Measurements from ENCODE around the gene CROCC2. TPM values are rescaled to one million over a fixed set of nuclear protein-coding genes. Genes with fewer than 3 reads are reported as not detected.

Gene CROCC2
- total and polyA plus RNA-seq, 11 donors = not detected

- Histone ChIP-seq H3K4me1 (peaks cover 0 to 44% (median 23%) of the 10 kb centered on the region in 12 donors), H3K27ac (peak overlapping the region in 1 of 12 donors; percentile 32), H3K36me3 (no peaks in the 10 kb centered on the region), H3K9me3 (no peaks in the 10 kb centered on the region), H3K27me3 (no peaks in the 10 kb centered on the region), H3K4me3 (no peak overlapping the region)
- TF ChIP-seq POLR2A (IDR thresholded peaks at IDR 0.05) (no peak), CTCF (IDR thresholded peaks at IDR 0.05) (no peak)
- WGBS, 4 donors = 89 to 97% (median 95%) methylated on average over 5 to 15 of the region's 15 CpGs
- intact Hi-C loops (cut with DNase I) = no loop called here
- DNase-seq (peak in 3 of 5 donors; percentile 15 to 24 (median 16)), ATAC-seq (no peak)
Measured at GRCh38 chr2:240964704-240965295, 58.7 kb downstream of the CROCC2 start.

DNA sequence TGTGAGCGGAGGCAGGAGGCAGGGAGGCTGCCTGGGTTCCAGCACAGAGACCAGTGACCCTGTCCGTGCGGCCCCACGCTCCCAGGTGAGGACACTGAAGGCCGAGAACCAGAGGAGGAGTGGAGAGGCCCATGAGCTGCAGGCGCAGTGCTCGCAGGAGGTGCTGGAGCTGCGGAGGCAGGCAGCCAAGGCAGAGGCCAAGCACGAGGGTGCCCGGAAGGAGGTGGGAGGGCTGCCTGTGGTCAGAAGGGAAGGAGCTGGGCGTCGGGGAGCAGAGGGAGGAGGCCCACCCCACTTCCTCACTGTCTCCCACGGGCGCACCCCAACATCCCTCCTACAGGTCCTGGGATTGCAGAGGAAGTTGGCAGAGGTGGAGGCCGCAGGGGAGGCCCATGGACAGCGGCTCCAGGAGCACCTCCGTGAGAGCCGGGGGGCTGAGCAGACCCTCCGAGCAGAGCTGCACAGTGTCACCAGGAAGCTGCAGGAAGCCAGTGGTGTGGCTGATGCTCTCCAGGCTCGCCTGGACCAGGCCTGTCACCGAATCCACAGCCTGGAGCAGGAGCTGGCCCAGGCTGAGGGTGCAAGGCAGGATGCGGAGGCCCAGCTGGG, 59.3 kb downstream of the CROCC2 start:
- WGBS, 4 donors = 61 to 67% (median 63%) methylated on average over 15 to 22 of the region's 22 CpGs
- H3K9me3 ChIP-seq = no peaks in the 10 kb centered on the region
- intact Hi-C loops (cut with DNase I) = no loop called here
- peak in 2 of 4 donors; percentile 9 to 55 for ATAC-seq
- no peaks in the 10 kb centered on the region for H3K27me3 ChIP-seq
- H3K4me3 ChIP-seq = no peak overlapping the region
- peak overlapping the region in 4 of 12 donors; percentile 14 to 52 (median 26) for H3K27ac ChIP-seq
- no peaks in the 10 kb centered on the region for H3K36me3 ChIP-seq
- DNase-seq = peak; percentile 43 to 72 (median 55)
- no peak for TF ChIP-seq CTCF (IDR thresholded peaks at IDR 0.05)
- TF ChIP-seq POLR2A (IDR thresholded peaks at IDR 0.05) = no peak
- peaks cover 0 to 38% (median 18%) of the 10 kb centered on the region in 12 donors for H3K4me1 ChIP-seq

GRCh38 chr2:240965905-240966456, 59.8 kb downstream of the CROCC2 start:
- WGBS, 4 donors = 75 to 79% (median 75%) methylated on average over 13 to 28 of the region's 28 CpGs
- no peaks in the 10 kb centered on the region for H3K36me3 ChIP-seq
- no peak for ATAC-seq
- H3K27me3 ChIP-seq = no peaks in the 10 kb centered on the region
- H3K27ac ChIP-seq = peak overlapping the region in 4 of 12 donors; percentile 14 to 52 (median 23)
- peaks cover 0 to 32% (median 15%) of the 10 kb centered on the region in 12 donors for H3K4me1 ChIP-seq
- DNase-seq = peak in 4 of 5 donors; percentile 16 to 61 (median 22)
- TF ChIP-seq POLR2A (IDR thresholded peaks at IDR 0.05) (no peak), CTCF (IDR thresholded peaks at IDR 0.05) (no peak)
- intact Hi-C loops (cut with DNase I) = no loop called here
- no peak overlapping the region for H3K4me3 ChIP-seq
- no peaks in the 10 kb centered on the region for H3K9me3 ChIP-seq

- ATAC-seq = no peak
Measured at GRCh38 chr2:240966457-240966905, 60.3 kb downstream of the CROCC2 start.

More at GRCh38 chr2:240966457-240966905, 60.3 kb downstream of the CROCC2 start:
- Histone ChIP-seq H3K36me3 (no peaks in the 10 kb centered on the region), H3K9me3 (no peaks in the 10 kb centered on the region), H3K27me3 (no peaks in the 10 kb centered on the region), H3K27ac (no peak overlapping the region), H3K4me3 (no peak overlapping the region), H3K4me1 (peaks cover 0 to 27% (median 13%) of the 10 kb centered on the region in 12 donors)
- peak in 2 of 5 donors; percentile 6 to 47 for DNase-seq
- no peak for TF ChIP-seq POLR2A (IDR thresholded peaks at IDR 0.05)
- TF ChIP-seq CTCF (IDR thresholded peaks at IDR 0.05) = no peak
- WGBS, 4 donors = 94 to 100% (median 96%) methylated on average over 2 to 10 of the region's 10 CpGs
- intact Hi-C loops (cut with DNase I) = no loop called here

Data from heart left ventricle (tissue), 16 donors.